Testis (tissue), 3 donors: ENCODE measurements around the gene EMC8. TPM values are rescaled to one million over a fixed set of nuclear protein-coding genes. Genes with fewer than 3 reads are reported as not detected.

ENCODE experiments used
- DNase-seq: peaks from one replicate; pipeline ENCODE4 v3.0.0-alpha.2; 2019
- H3K27ac ChIP-seq, 2 donors: fragments of 200-600 bp; sonication (generic); one replicate each; pipeline ENCODE4 v1.5.1; 2019
- H3K27me3 ChIP-seq: fragments of 200-600 bp; sonication (generic); one replicate; pipeline ENCODE4 v1.5.1; 2019
- H3K36me3 ChIP-seq: fragments of 200-600 bp; sonication (generic); one replicate; pipeline ENCODE4 v1.5.1; 2017; ENCODE audit warnings: low read depth; ENCODE audit errors: missing control alignments
- H3K4me1 ChIP-seq: fragments of 200-600 bp; sonication (generic); one replicate; pipeline ENCODE4 v1.5.1; 2019
- H3K4me3 ChIP-seq, 2 donors: fragments of 200-600 bp; sonication (generic); one replicate each; pipeline ENCODE4 v1.5.1; 2017 to 2019
- H3K9me3 ChIP-seq: fragments of 200-600 bp; sonication (generic); one replicate; pipeline ENCODE4 v1.5.1; 2017
- POLR2A ChIP-seq: fragments of 450-650 bp; IDR thresholded peaks from one replicate; pipeline ENCODE4 v1.6.1; 2017; ENCODE audit warnings: antibody characterized with exemption, mild to moderate bottlenecking, moderate library complexity
- WGBS, 2 donors: methylation state at CpG; one replicate each; pipeline ENCODE4 v1.1.5; 2018; 5-methylcytosine and 5-hydroxymethylcytosine counted together
- intact Hi-C: fragments of 100-400 bp; cut with DNase I; formaldehyde crosslinking; loops from one replicate; pipeline ENCODE4 v1.15.1; 2023; ENCODE audit warnings: low total_unique reads
- polyA plus RNA-seq: library from polyadenylated mRNA; stranded (reverse); fragments of 350-450 nt; fragmentation: Illumina TruSeq; extraction: RNeasy Lipid Tissue Mini Kit (QIAGEN cat#74804); gene quantifications from one replicate; pipeline ENCODE4 v1.2.3, GENCODE V29; 2014; ENCODE audit warnings: low read depth, low replicate concordance; ENCODE audit not compliant: insufficient read depth
- total RNA-seq, 2 donors: library from RNA; depleted of rRNA; stranded (reverse); fragments of >200 nt; gene quantifications; one replicate each; pipeline ENCODE4 v1.2.3, GENCODE V29; 2016
- TF ChIP-seq, protein P1 (sequence below), 3 experiments: fragments of 450-650 bp in 2 of 3; fragments of 200-600 bp in 1 of 3; sonication (generic) in 1 of 3; IDR thresholded peaks; one replicate each; pipeline ENCODE4 v1.5.1; 2016 to 2019; ENCODE audit warnings: antibody characterized with exemption in 3 of 3, mild to moderate bottlenecking in 2 of 3, moderate library complexity in 1 of 3

The EMC8 gene
- total and polyA plus RNA-seq, 3 donors from 2014 or later: 38.7 to 57.3 (median 44.2) TPM

DNA sequence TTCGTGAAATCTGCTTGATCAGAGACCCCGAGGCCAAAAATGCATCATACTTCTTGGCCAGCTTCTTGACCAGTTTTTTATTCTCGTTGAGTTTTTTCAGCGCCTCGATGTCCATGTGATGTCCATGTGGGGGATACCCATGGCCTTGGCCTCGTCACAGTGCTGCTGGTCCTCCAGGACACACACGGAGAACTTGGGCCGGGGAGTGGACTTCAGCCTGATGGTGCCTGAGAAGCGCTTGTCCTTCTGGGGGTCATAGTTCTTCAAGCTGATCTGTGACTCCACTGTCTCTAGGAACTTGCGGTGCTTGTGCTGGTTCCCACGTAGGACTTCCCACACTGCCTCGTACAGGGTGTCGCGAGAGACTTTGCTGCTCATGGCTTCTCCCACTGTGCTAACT, 16.8 kb upstream of the EMC8 start:
- intact Hi-C loops: no loop called here
- no peaks in the 10 kb centered on the region for H3K36me3 ChIP-seq
- no peak overlapping the region for H3K4me3 ChIP-seq
- H3K9me3 ChIP-seq: no peaks in the 10 kb centered on the region
- H3K27ac ChIP-seq: no peak overlapping the region
- no peaks in the 10 kb centered on the region for H3K27me3 ChIP-seq
- TF ChIP-seq, protein P1, sequence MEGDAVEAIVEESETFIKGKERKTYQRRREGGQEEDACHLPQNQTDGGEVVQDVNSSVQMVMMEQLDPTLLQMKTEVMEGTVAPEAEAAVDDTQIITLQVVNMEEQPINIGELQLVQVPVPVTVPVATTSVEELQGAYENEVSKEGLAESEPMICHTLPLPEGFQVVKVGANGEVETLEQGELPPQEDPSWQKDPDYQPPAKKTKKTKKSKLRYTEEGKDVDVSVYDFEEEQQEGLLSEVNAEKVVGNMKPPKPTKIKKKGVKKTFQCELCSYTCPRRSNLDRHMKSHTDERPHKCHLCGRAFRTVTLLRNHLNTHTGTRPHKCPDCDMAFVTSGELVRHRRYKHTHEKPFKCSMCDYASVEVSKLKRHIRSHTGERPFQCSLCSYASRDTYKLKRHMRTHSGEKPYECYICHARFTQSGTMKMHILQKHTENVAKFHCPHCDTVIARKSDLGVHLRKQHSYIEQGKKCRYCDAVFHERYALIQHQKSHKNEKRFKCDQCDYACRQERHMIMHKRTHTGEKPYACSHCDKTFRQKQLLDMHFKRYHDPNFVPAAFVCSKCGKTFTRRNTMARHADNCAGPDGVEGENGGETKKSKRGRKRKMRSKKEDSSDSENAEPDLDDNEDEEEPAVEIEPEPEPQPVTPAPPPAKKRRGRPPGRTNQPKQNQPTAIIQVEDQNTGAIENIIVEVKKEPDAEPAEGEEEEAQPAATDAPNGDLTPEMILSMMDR (IDR thresholded peaks at IDR 0.05): no peak
- no peak for TF ChIP-seq POLR2A
- no peaks in the 10 kb centered on the region for H3K4me1 ChIP-seq
- no peak for DNase-seq
- 86 to 88% methylated on average over 6 to 14 of the region's 14 CpGs for WGBS, 2 donors

DNA sequence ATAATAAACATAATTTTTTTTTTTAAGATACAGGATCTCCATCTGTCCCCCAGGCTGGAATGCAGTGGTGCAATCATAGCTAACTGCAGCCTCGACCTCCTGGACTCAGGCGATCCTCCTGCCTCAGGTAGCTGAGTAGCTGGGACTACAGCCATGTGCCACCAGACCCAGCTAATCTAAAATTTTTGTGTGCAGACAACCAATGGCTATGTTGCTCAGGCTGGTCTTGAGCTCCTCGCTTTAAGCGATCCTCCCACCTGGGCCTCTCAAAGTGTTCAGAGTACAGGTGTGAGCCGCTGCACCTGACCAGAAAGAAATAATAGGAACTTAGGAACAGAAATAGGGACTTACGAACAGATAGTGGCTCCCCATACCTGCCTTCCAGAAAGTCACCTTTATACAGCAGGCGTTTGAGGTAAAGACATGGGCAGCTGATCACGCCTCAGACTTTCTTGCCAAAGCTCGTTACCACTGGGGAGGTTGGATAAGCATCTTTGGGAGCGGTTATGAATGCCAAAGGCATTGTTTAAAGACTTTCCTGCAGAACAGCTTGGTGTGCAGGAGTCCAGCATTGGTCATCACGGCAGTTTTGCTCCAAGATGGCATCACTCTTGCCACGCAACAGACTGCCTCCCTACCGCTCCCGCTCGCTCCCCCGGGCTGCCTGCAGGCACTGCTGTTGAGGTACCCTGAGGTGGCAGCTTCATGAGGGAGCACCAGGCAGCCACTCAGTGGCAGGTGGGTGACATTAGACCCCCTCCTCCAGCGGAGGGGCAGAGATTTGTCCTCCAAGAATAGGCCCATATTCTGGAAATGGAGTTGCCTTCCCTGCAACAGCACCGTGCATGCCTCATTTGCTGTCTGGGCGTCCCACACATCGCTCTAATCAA, 13.7 kb upstream of the EMC8 start:
- Histone ChIP-seq H3K9me3 (no peaks in the 10 kb centered on the region), H3K4me1 (no peaks in the 10 kb centered on the region), H3K27me3 (no peaks in the 10 kb centered on the region), H3K36me3 (no peaks in the 10 kb centered on the region), H3K27ac (no peak overlapping the region), H3K4me3 (no peak overlapping the region)
- WGBS, 2 donors: 75 to 88% methylated on average over 12 to 20 of the region's 20 CpGs
- intact Hi-C loops: no loop called here
- TF ChIP-seq POLR2A: no peak
- TF ChIP-seq, protein P1 (IDR thresholded peaks at IDR 0.05): no peak
- no peak for DNase-seq

DNA sequence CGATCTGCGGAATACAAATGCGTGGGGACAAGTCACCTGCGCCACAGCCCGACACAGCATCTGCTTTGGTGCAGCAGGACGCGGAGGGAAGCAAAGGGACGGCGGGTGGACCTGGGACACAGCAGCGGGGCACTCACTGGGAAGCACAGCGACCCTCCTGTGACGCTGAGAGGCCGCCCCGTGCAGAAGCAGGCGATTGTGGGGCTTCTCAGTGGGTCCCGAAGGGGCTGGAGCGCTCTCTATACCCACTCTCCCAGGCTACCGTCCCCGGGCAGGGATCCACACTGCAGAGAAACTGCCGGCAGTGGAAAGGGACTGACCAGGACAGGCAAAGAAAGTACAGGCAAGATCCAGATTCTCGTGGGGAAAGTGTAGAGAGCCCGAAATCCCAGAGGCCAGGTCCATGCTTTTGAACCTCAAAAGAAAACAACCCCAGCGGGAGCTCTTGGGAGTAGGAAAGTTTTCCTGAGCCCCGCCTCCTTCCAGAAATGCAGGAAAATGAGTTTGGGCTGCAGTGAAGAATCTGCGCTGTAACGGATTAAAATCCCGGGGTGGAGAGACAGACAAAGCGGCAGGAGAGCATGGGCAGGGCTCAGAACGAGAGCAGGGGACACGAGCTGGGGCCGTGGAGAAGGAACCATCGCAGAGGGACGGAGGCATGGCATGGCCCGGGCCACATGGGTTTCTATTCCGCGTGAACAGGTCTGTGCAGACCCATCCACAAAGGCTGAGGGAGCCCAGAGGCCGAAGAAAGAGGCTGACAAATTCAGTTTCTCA, 12.9 kb upstream of the EMC8 start:
- no peak for DNase-seq
- H3K36me3 ChIP-seq: no peaks in the 10 kb centered on the region
- intact Hi-C loops: no loop called here
- no peaks in the 10 kb centered on the region for H3K9me3 ChIP-seq
- no peaks in the 10 kb centered on the region for H3K27me3 ChIP-seq
- TF ChIP-seq, protein P1 (IDR thresholded peaks at IDR 0.05): no peak
- no peak for TF ChIP-seq POLR2A
- WGBS, 2 donors: 29 to 39% methylated on average over 29 to 37 of the region's 37 CpGs
- no peaks in the 10 kb centered on the region for H3K4me1 ChIP-seq
- H3K4me3 ChIP-seq: no peak overlapping the region
- no peak overlapping the region for H3K27ac ChIP-seq

DNA sequence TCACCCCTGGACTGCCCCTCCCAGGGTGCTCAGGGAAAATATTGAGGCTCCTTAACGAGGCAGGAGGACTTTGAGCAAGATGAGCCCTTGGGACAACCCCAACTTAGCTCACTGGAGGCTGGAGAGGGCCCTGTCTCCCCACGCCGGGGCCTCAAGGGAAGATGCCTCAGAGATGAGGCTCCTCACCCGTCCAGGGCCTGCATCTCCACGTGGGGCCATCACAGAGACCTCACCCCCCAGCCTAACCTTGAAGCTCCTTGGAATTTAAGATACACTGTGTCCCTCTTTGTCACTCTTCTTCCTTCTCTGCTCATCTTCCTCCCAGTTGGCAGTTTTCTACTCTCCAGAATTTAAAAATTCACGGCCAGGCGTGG, 11.4 kb upstream of the EMC8 start:
- DNase-seq: no peak
- Histone ChIP-seq H3K27me3 (no peaks in the 10 kb centered on the region), H3K4me3 (no peak overlapping the region), H3K9me3 (no peaks in the 10 kb centered on the region), H3K27ac (no peak overlapping the region), H3K4me1 (no peaks in the 10 kb centered on the region), H3K36me3 (no peaks in the 10 kb centered on the region)
- 75 to 93% methylated on average over 5 to 7 of the region's 7 CpGs for WGBS, 2 donors
- TF ChIP-seq, protein P1 (IDR thresholded peaks at IDR 0.05): no peak
- TF ChIP-seq POLR2A: no peak
- intact Hi-C loops: no loop called here
